H9 (cell line): ENCODE data around the gene GALNT7. TPM values are rescaled to one million over a fixed set of nuclear protein-coding genes. Genes with fewer than 3 reads are reported as not detected.

Experiments
- DNase-seq: peaks from one replicate; pipeline ENCODE4 v3.0.0-alpha.2; 2017
- H2AFZ ChIP-seq: one replicate; pipeline ENCODE4 v1.6.1; 2013; ENCODE audit warnings: mild to moderate bottlenecking, low read length, control low read depth, moderate library complexity
- H2AK5ac ChIP-seq: 2 replicates; pipeline ENCODE4 v1.6.1; 2013; ENCODE audit warnings: low read length, control low read depth, mixed read lengths; ENCODE audit not compliant: insufficient read length
- H2BK120ac ChIP-seq: one replicate; pipeline ENCODE4 v1.6.1; 2013; ENCODE audit warnings: low read depth, mild to moderate bottlenecking, low read length, control low read depth, inconsistent platforms; ENCODE audit not compliant: poor library complexity, severe bottlenecking
- H2BK12ac ChIP-seq: 2 replicates; pipeline ENCODE4 v1.6.1; 2013; ENCODE audit warnings: low read length, control low read depth, mixed read lengths, low read depth; ENCODE audit not compliant: insufficient read length
- H2BK15ac ChIP-seq: 2 replicates; pipeline ENCODE4 v1.6.1; 2013; ENCODE audit warnings: low read depth, low read length, control low read depth
- H2BK20ac ChIP-seq: one replicate; pipeline ENCODE4 v1.6.1; 2013; ENCODE audit warnings: low read depth, mild to moderate bottlenecking, low read length, control low read depth, inconsistent platforms; ENCODE audit not compliant: poor library complexity, severe bottlenecking
- H2BK5ac ChIP-seq: 2 replicates; pipeline ENCODE4 v1.6.1; 2013; ENCODE audit warnings: low read length, control low read depth, mixed read lengths; ENCODE audit not compliant: insufficient read length
- H3K14ac ChIP-seq: 2 replicates; pipeline ENCODE4 v1.6.1; 2013; ENCODE audit warnings: low read length, control low read depth; ENCODE audit not compliant: insufficient read depth
- H3K18ac ChIP-seq: 2 replicates; pipeline ENCODE4 v1.6.1; 2013; ENCODE audit warnings: low read depth, mild to moderate bottlenecking, mixed read lengths, low read length, control low read depth; ENCODE audit not compliant: insufficient read length
- H3K23ac ChIP-seq: 2 replicates; pipeline ENCODE4 v1.6.1; 2013; ENCODE audit warnings: low read length, control low read depth, mixed read lengths, low read depth; ENCODE audit not compliant: insufficient read length
- H3K23me2 ChIP-seq: 2 replicates; pipeline ENCODE4 v1.6.1; 2013; ENCODE audit warnings: low read depth, mild to moderate bottlenecking, mixed read lengths, low read length, control low read depth; ENCODE audit not compliant: insufficient read length, poor library complexity, severe bottlenecking
- H3K27ac ChIP-seq: 2 replicates; pipeline ENCODE4 v1.5.1; 2013; ENCODE audit warnings: low read length, control low read depth, mixed read lengths, low read depth; ENCODE audit not compliant: insufficient read length
- H3K27me3 ChIP-seq: 2 replicates; pipeline ENCODE4 v1.6.1; 2013; ENCODE audit warnings: low read length, control low read depth, inconsistent platforms; ENCODE audit not compliant: insufficient read depth
- H3K4ac ChIP-seq: 2 replicates; pipeline ENCODE4 v1.6.1; 2013; ENCODE audit warnings: low read depth, mild to moderate bottlenecking, control low read depth, inconsistent platforms, low read length, moderate library complexity
- H3K4me1 ChIP-seq: 2 replicates; pipeline ENCODE4 v1.6.1; 2013; ENCODE audit warnings: low read length, control low read depth, inconsistent platforms; ENCODE audit not compliant: insufficient read depth
- H3K4me2 ChIP-seq: 2 replicates; pipeline ENCODE4 v1.6.1; 2013; ENCODE audit warnings: low read length, control low read depth, mixed read lengths; ENCODE audit not compliant: insufficient read length, insufficient read depth
- H3K56ac ChIP-seq: 2 replicates; pipeline ENCODE4 v1.6.1; 2013; ENCODE audit warnings: low read depth, mild to moderate bottlenecking, mixed read lengths, low read length, control low read depth; ENCODE audit not compliant: insufficient read length
- H3K79me1 ChIP-seq: 2 replicates; pipeline ENCODE4 v1.6.1; 2013; ENCODE audit warnings: low read depth, mild to moderate bottlenecking, moderate library complexity, low read length, control low read depth, inconsistent platforms; ENCODE audit not compliant: insufficient read depth, poor library complexity, severe bottlenecking
- H3K79me2 ChIP-seq: 2 replicates; pipeline ENCODE4 v1.6.1; 2013; ENCODE audit warnings: low read length, control low read depth, inconsistent platforms; ENCODE audit not compliant: insufficient read depth
- H3K9ac ChIP-seq: 2 replicates; pipeline ENCODE4 v1.6.1; 2013; ENCODE audit warnings: low read length, control low read depth, mixed read lengths; ENCODE audit not compliant: insufficient read length; ENCODE audit errors: extremely low read depth
- H3K9me3 ChIP-seq: one replicate; pipeline ENCODE4 v1.6.1; 2013; ENCODE audit warnings: low read depth, low read length, inconsistent platforms; ENCODE audit not compliant: control insufficient read depth
- H3T11ph ChIP-seq: one replicate; pipeline ENCODE4 v1.6.1; 2013; ENCODE audit warnings: mild to moderate bottlenecking, low read length, control low read depth, inconsistent platforms
- H4K20me1 ChIP-seq: one replicate; pipeline ENCODE4 v1.6.1; 2013; ENCODE audit not compliant: control insufficient read depth, insufficient read length, insufficient read depth
- H4K5ac ChIP-seq: 2 replicates; pipeline ENCODE4 v1.6.1; 2013; ENCODE audit warnings: low read depth, mild to moderate bottlenecking, mixed read lengths, low read length, control low read depth; ENCODE audit not compliant: insufficient read length
- H4K8ac ChIP-seq: replicated peaks from 2 replicates; pipeline ENCODE4 v1.6.1; 2013; ENCODE audit warnings: low read length, control low read depth, mixed read lengths, low read depth; ENCODE audit not compliant: insufficient read length
- H4K91ac ChIP-seq: 2 replicates; pipeline ENCODE4 v1.6.1; 2013; ENCODE audit warnings: low read depth, mild to moderate bottlenecking, moderate library complexity, mixed read lengths, low read length, control low read depth; ENCODE audit not compliant: insufficient read length
- H3K27ac Mint-ChIP-seq, 3 experiments: 2 replicates in 2 of 3; 3 replicates in 1 of 3; pipeline ENCODE4 v1.8.0; 2020 to 2021; ENCODE audit warnings: mixed read lengths in 3 of 3, mild to moderate bottlenecking in 1 of 3, moderate library complexity in 1 of 3
- H3K27me3 Mint-ChIP-seq: 2 replicates; pipeline ENCODE4 v1.8.0; 2021; ENCODE audit warnings: low read depth, mild to moderate bottlenecking, moderate library complexity, mixed read lengths
- H3K36me3 Mint-ChIP-seq, 3 experiments: 2 replicates in 2 of 3; 3 replicates in 1 of 3; pipeline ENCODE4 v1.8.0; 2020 to 2021; ENCODE audit warnings: low read depth in 3 of 3, mixed read lengths in 3 of 3; ENCODE audit not compliant: insufficient read depth in 1 of 3
- H3K4me1 Mint-ChIP-seq, 2 experiments: 2 replicates each; pipeline ENCODE4 v1.8.0; 2020; ENCODE audit warnings: mixed read lengths in 2 of 2
- H3K4me3 Mint-ChIP-seq, 2 experiments: 2 replicates in 1 of 2; 3 replicates in 1 of 2; pipeline ENCODE4 v1.8.0; 2020 to 2021; ENCODE audit warnings: mild to moderate bottlenecking in 2 of 2, mixed read lengths in 2 of 2, moderate library complexity in 1 of 2
- H3K9me3 Mint-ChIP-seq, 2 experiments: 2 replicates in 1 of 2; 3 replicates in 1 of 2; pipeline ENCODE4 v1.8.0; 2020; ENCODE audit warnings: mild to moderate bottlenecking in 2 of 2, mixed read lengths in 2 of 2, moderate library complexity in 1 of 2
- CTCF ChIP-seq: fragments of 200-600 bp; sonication (generic); conservative IDR thresholded peaks from 3 replicates; pipeline ENCODE4 v1.8.0; 2021; ENCODE audit warnings: antibody characterized with exemption, mild to moderate bottlenecking
- WGBS: extraction: QIAGEN DNeasy Blood & Tissue Kit; methylation state at CpG from one replicate; pipeline ENCODE4 v1.1.7; 2013; ENCODE audit warnings: missing lambda C conversion rate, low lambda C conversion rate, mixed read lengths; ENCODE audit not compliant: insufficient read length; ENCODE audit errors: extremely low coverage; 5-methylcytosine and 5-hydroxymethylcytosine counted together
- total RNA-seq: library from RNA; stranded (reverse); gene quantifications from 2 replicates; pipeline ENCODE4 v1.2.1, GENCODE V29; 2021

GALNT7 gene
- total RNA-seq, 1 experiment from 2014 or later: 57.3 TPM

DNA sequence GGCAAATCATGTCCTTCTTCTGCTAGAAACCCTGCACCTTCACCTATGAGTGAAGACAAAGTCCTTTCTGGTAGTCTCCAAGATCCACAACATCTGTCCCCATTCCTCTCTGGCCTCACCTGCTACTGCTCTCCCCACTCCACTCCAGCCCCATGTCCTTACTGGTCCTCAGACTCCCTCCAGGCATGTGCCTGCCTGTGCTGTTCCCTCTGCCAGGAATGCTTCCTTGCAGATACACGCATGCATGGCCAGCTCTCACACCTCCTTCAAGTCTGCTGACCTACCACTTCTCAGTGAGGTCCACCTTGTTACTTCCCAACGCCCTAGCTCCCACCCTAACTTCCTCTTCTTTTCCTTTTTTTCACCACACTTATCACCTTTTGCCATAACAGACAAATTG is 147.4 kb downstream of the GALNT7 start:
- Histone ChIP-seq H2BK20ac (no peak overlapping the region), H4K20me1 (no peaks in the 10 kb centered on the region), H3K79me1 (no peaks in the 10 kb centered on the region), H2BK120ac (no peak overlapping the region), H4K91ac (no peak overlapping the region), H2AK5ac (no peak overlapping the region), H3K9ac (no peak overlapping the region), H4K8ac (no peak overlapping the region), H2AFZ (no peak overlapping the region), H3K14ac (no peak overlapping the region), H3K23me2 (no peaks in the 10 kb centered on the region), H2BK5ac (no peak overlapping the region), H3K4me2 (no peak overlapping the region), H3K27ac (no peak overlapping the region), H2BK12ac (no peak overlapping the region), H3K4ac (no peak overlapping the region), H3K9me3 (no peaks in the 10 kb centered on the region), H3K23ac (no peak overlapping the region), H3K56ac (no peak overlapping the region), H3K27me3 (no peaks in the 10 kb centered on the region), H2BK15ac (no peak overlapping the region), H3K18ac (no peak overlapping the region), H4K5ac (no peak overlapping the region), H3K4me1 (peaks cover 2% of the 10 kb centered on the region; the same call in 1 of the 2 replicates), H3K79me2 (0 out of 2 replicates have a peak, but pooled peaks cover 2% of the 10 kb centered on the region), H3T11ph (no peak overlapping the region)
- DNase-seq: no peak
- Mint-ChIP-seq H3K4me3 (no peak overlapping the region), H3K4me1 (peaks cover 27 to 35% of the 10 kb centered on the region in 2 experiments), H3K9me3 (no peaks in the 10 kb centered on the region), H3K27ac (no peak overlapping the region), H3K36me3 (peaks cover 10 to 22% (median 18%) of the 10 kb centered on the region in 3 experiments), H3K27me3 (no peaks in the 10 kb centered on the region)
- no CpG with 5 or more reads among the region's 2 CpGs for WGBS
- no peak for TF ChIP-seq CTCF
